ENCODE measurements around the gene ZNF41. TPM values are rescaled to one million over a fixed set of nuclear protein-coding genes. Genes with fewer than 3 reads are reported as not detected.
A peak's percentile ranks its signal among the peaks of the same experiment; 100 is the strongest.

The ZNF41 gene
- total and polyA plus RNA-seq, 2 of the 13 experiments (the other 11 are each of a cell fraction or from before 2014, with no cell fraction given) = 2.3 to 3.9 TPM

DNA sequence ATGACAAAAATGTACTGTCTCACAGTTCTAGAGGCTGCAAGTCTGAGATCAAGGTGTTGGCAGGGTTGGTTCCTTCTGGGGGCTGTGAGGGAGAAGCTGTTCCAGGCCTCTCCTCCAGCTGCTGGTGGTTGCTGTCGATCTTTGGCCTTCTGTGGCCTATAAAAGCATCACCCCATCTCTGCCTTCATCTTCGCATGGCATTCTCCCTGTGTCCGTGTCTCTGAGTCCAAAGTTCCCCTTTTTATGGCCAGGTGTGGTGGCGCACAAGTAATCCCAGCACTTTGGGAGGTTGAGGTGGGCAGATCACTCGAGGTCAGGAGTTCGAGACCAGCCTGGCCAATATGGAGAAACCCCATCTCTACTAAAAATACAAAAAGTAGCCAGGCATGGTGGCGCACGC is 46.5 kb upstream of the ZNF41 start (continued):
- TF ChIP-seq, protein P1, sequence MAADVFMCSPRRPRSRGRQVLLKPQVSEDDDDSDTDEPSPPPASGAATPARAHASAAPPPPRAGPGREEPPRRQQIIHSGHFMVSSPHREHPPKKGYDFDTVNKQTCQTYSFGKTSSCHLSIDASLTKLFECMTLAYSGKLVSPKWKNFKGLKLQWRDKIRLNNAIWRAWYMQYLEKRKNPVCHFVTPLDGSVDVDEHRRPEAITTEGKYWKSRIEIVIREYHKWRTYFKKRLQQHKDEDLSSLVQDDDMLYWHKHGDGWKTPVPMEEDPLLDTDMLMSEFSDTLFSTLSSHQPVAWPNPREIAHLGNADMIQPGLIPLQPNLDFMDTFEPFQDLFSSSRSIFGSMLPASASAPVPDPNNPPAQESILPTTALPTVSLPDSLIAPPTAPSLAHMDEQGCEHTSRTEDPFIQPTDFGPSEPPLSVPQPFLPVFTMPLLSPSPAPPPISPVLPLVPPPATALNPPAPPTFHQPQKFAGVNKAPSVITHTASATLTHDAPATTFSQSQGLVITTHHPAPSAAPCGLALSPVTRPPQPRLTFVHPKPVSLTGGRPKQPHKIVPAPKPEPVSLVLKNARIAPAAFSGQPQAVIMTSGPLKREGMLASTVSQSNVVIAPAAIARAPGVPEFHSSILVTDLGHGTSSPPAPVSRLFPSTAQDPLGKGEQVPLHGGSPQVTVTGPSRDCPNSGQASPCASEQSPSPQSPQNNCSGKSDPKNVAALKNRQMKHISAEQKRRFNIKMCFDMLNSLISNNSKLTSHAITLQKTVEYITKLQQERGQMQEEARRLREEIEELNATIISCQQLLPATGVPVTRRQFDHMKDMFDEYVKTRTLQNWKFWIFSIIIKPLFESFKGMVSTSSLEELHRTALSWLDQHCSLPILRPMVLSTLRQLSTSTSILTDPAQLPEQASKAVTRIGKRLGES (CRISPR knock-in tag; IDR thresholded peaks at IDR 0.05; ENCODE audit: borderline replicate concordance) = no peak
- TF ChIP-seq, protein P2, sequence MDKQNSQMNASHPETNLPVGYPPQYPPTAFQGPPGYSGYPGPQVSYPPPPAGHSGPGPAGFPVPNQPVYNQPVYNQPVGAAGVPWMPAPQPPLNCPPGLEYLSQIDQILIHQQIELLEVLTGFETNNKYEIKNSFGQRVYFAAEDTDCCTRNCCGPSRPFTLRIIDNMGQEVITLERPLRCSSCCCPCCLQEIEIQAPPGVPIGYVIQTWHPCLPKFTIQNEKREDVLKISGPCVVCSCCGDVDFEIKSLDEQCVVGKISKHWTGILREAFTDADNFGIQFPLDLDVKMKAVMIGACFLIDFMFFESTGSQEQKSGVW (CRISPR knock-in tag; IDR thresholded peaks at IDR 0.05; ENCODE audit: borderline replicate concordance) = no peak

DNA sequence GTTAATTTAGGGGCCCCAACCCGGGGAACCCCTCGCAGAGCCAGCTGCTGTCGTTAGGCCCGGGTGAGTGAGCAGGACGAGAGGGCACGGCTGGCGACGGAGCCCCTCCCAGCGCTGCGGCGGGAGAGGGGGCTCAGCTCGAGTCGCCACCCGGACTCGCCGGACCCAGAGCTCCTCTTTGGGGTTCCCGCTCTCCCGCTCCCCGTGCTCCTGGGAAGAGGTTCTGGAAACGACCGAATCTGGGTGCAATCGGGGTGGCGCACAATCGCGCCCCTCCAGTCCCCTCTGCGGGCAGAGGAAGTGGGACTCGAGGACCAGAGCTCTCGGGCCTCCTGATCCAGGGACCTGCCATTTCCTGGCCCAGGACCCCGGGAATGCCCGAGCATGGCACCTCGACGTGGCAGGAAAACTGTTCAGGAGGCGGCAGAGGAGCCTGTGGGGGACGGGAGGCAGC is 40.7 kb upstream of the ZNF41 start:
- H3K9ac ChIP-seq (ENCODE audit: insufficient read depth, low read depth, low read length) = no peak overlapping the region
- H3K4me3 ChIP-seq (replicated peaks in 1 of 3; ENCODE audit: insufficient read depth in 1 of 3, low read depth in 2 of 3, low read length in 3 of 3) = peak overlapping the region; percentile 34 to 69 (median 51); a peak in 4 of 6 replicates
- in situ Hi-C loops (cut with HindIII; ENCODE audit: extremely low pct_ligation_motif_present, low pct_unique_long_range_greater_than_20kb) = loop anchor here (5.0 kb wide), 1 partner anchor 331 kb away; the partner anchor contains the start of gene UBA1
- H3K4me1 ChIP-seq (ENCODE audit: insufficient read depth, low read length) = no peaks in the 10 kb centered on the region
- DNase-seq (ENCODE audit: low spot score) (no peak), ATAC-seq (peak; percentile 65), FAIRE-seq (no peak)
- H4K20me1 ChIP-seq (ENCODE audit: insufficient read depth, low read length) = no peaks in the 10 kb centered on the region
- H3K9me3 ChIP-seq (ENCODE audit: low read length) = no peaks in the 10 kb centered on the region
- ChIA-PET CTCF (ENCODE audit: low intra/inter-chr PET ratio, low total read pairs) (interaction anchor here (0.9 to 1.2 kb wide), 2 partner anchors 27 to 330 kb away, joined by 5 to 7 read pairs; partner anchors contain the start of gene UBA1), POLR2A (interaction anchor here (0.5 to 1.0 kb wide), 3 partner anchors 40 to 333 kb away, joined by 3 read pairs; no protein-coding TSS in a partner anchor)
- no peak overlapping the region for H3K27ac ChIP-seq (ENCODE audit: extremely low read length, insufficient read depth, low read length)
- intact Hi-C loops (cut with micrococcal nuclease; ENCODE audit: unreplicated experiment) = loop anchor here (2.0 kb wide), 1 partner anchor 27 kb away; no protein-coding TSS in a partner anchor
- peak overlapping the region; percentile 73 for H3K4me2 ChIP-seq (ENCODE audit: low read depth, low read length)
- no TSS peak for BruUV-seq (replicated peaks)
- H3K79me2 ChIP-seq (ENCODE audit: insufficient read depth, low read length) = no peaks in the 10 kb centered on the region
- WGBS (ENCODE audit: low lambda C conversion rate) = 0% methylated on average over 1 of the region's 34 CpGs
- peak overlapping the region; percentile 15 for H2AFZ ChIP-seq (ENCODE audit: low read length)
- H3K36me3 ChIP-seq (replicated peaks in 1 of 2; ENCODE audit: control insufficient read depth in 1 of 2, insufficient read depth in 2 of 2, low read length in 2 of 2) = no peaks in the 10 kb centered on the region
- H3K27me3 ChIP-seq (ENCODE audit: control insufficient read depth in 1 of 2, insufficient read depth in 2 of 2, low read length in 2 of 2) = peaks cover 0 to 5% of the 10 kb centered on the region in 2 experiments; a peak in 1 of 5 replicates
- TF ChIP-seq, protein P3, sequence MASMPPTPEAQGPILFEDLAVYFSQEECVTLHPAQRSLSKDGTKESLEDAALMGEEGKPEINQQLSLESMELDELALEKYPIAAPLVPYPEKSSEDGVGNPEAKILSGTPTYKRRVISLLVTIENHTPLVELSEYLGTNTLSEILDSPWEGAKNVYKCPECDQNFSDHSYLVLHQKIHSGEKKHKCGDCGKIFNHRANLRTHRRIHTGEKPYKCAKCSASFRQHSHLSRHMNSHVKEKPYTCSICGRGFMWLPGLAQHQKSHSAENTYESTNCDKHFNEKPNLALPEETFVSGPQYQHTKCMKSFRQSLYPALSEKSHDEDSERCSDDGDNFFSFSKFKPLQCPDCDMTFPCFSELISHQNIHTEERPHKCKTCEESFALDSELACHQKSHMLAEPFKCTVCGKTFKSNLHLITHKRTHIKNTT (CRISPR knock-in tag; IDR thresholded peaks at IDR 0.05) = no peak
- TF ChIP-seq, protein P4, sequence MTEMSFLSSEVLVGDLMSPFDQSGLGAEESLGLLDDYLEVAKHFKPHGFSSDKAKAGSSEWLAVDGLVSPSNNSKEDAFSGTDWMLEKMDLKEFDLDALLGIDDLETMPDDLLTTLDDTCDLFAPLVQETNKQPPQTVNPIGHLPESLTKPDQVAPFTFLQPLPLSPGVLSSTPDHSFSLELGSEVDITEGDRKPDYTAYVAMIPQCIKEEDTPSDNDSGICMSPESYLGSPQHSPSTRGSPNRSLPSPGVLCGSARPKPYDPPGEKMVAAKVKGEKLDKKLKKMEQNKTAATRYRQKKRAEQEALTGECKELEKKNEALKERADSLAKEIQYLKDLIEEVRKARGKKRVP (CRISPR knock-in tag; IDR thresholded peaks at IDR 0.05) = no peak
- TF ChIP-seq ZNF781 (CRISPR knock-in tag; IDR thresholded peaks at IDR 0.05; ENCODE audit: borderline replicate concordance, not compliant biosample characterization) (no peak), SAFB2 (CRISPR knock-in tag; IDR thresholded peaks at IDR 0.05; ENCODE audit: borderline replicate concordance, low read depth) (no peak), ZNF296 (CRISPR knock-in tag; conservative IDR thresholded peaks at IDR 0.05) (no peak), ZNF878 (CRISPR knock-in tag; IDR thresholded peaks at IDR 0.05) (no peak), ZNF777 (CRISPR knock-in tag; IDR thresholded peaks at IDR 0.05) (peak; percentile 30), NBN (conservative IDR thresholded peaks at IDR 0.05) (no peak)
- TF ChIP-seq, protein P5, sequence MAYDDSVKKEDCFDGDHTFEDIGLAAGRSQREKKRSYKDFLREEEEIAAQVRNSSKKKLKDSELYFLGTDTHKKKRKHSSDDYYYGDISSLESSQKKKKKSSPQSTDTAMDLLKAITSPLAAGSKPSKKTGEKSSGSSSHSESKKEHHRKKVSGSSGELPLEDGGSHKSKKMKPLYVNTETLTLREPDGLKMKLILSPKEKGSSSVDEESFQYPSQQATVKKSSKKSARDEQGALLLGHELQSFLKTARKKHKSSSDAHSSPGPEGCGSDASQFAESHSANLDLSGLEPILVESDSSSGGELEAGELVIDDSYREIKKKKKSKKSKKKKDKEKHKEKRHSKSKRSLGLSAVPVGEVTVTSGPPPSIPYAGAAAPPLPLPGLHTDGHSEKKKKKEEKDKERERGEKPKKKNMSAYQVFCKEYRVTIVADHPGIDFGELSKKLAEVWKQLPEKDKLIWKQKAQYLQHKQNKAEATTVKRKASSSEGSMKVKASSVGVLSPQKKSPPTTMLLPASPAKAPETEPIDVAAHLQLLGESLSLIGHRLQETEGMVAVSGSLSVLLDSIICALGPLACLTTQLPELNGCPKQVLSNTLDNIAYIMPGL (CRISPR knock-in tag; IDR thresholded peaks at IDR 0.05; ENCODE audit: borderline replicate concordance in 1 of 2, low read depth in 1 of 2) = peak in 1 of 2 experiments; percentile 11; a peak in 1 of 4 replicates
